CD14-positive monocyte (primary cell): ENCODE results near the gene PDGFD. TPM values are rescaled to one million over a fixed set of nuclear protein-coding genes. Genes with fewer than 3 reads are reported as not detected.

Experiments used
- DNase-seq, 3 donors: peaks; one replicate each; pipeline ENCODE4 v3.0.0-alpha.2; 2011 to 2022
- H2AFZ ChIP-seq: 2 replicates; pipeline ENCODE4 v1.6.0; 2012; ENCODE audit warnings: mild to moderate bottlenecking, low read depth, low read length, inconsistent platforms; ENCODE audit not compliant: insufficient read depth, poor library complexity, severe bottlenecking
- H3K27ac ChIP-seq, 2 donors: 1 replicate in 1 of 2; 2 replicates in 1 of 2; pipeline ENCODE4 v1.5.1; 2012 to 2013; ENCODE audit warnings: low read length in 2 of 2, control low read depth in 1 of 2, inconsistent platforms in 1 of 2, low read depth in 1 of 2, mild to moderate bottlenecking in 1 of 2
- H3K27me3 ChIP-seq, 2 donors: one replicate each; pipeline versions ENCODE4 v1.6.0 to v1.6.1; 2011 to 2013; ENCODE audit warnings: low read length in 2 of 2; ENCODE audit not compliant: control insufficient read depth in 2 of 2, insufficient read depth in 2 of 2
- H3K36me3 ChIP-seq, 2 donors: replicated peaks in 1 of 2; 1 replicate in 1 of 2; 2 replicates in 1 of 2; pipeline versions ENCODE4 v1.5.1 to v1.6.1; 2012 to 2013; ENCODE audit warnings: low read length in 2 of 2, control low read depth in 1 of 2, inconsistent platforms in 1 of 2, mild to moderate bottlenecking in 1 of 2; ENCODE audit not compliant: insufficient read depth in 2 of 2, control insufficient read depth in 1 of 2
- H3K4me1 ChIP-seq, 2 donors: 1 replicate in 1 of 2; 2 replicates in 1 of 2; pipeline versions ENCODE4 v1.5.1 to v1.6.1; 2012 to 2013; ENCODE audit warnings: low read length in 2 of 2, control low read depth in 1 of 2, inconsistent platforms in 1 of 2, mild to moderate bottlenecking in 1 of 2, moderate library complexity in 1 of 2; ENCODE audit not compliant: insufficient read depth in 2 of 2, control insufficient read depth in 1 of 2
- H3K4me2 ChIP-seq: replicated peaks from 2 replicates; pipeline ENCODE3; 2012; ENCODE audit warnings: low read length, moderate library complexity, mild to moderate bottlenecking; ENCODE audit not compliant: poor library complexity, severe bottlenecking; ENCODE audit errors: extremely low read depth
- H3K4me3 ChIP-seq, 3 experiments: fragments of 200-600 bp in 1 of 3; sonication (generic) in 1 of 3; replicated peaks in 1 of 3; 1 replicate in 2 of 3; 2 replicates in 1 of 3; pipeline ENCODE4 v1.5.1; 2011 to 2013; ENCODE audit warnings: low read length in 3 of 3, mild to moderate bottlenecking in 3 of 3, control low read depth in 2 of 3, low read depth in 2 of 3, inconsistent platforms in 1 of 3, moderate library complexity in 1 of 3
- H3K79me2 ChIP-seq: 2 replicates; pipeline ENCODE4 v1.6.0; 2012; ENCODE audit warnings: mild to moderate bottlenecking, control low read depth, inconsistent platforms, low read length, moderate library complexity; ENCODE audit not compliant: insufficient read depth
- H3K9ac ChIP-seq: 2 replicates; pipeline ENCODE4 v1.6.0; 2017; ENCODE audit warnings: low read length, mild to moderate bottlenecking; ENCODE audit not compliant: insufficient read depth, poor library complexity, severe bottlenecking
- H3K9me3 ChIP-seq, 2 donors: replicated peaks in 1 of 2; 1 replicate in 1 of 2; 2 replicates in 1 of 2; pipeline versions ENCODE4 v1.5.1 to v1.6.1; 2012 to 2013; ENCODE audit warnings: low read length in 2 of 2, control low read depth in 1 of 2; ENCODE audit not compliant: control insufficient read depth in 1 of 2, insufficient read depth in 1 of 2
- H4K20me1 ChIP-seq: 2 replicates; pipeline ENCODE4 v1.6.0; 2012; ENCODE audit warnings: mild to moderate bottlenecking, low read length, control low read depth, moderate library complexity; ENCODE audit not compliant: insufficient read depth
- H3K27ac Mint-ChIP-seq, 7 donors: one replicate each; pipeline ENCODE4 v1.8.0; 2020; ENCODE audit warnings: mild to moderate bottlenecking in 7 of 7, mixed read lengths in 7 of 7, moderate library complexity in 6 of 7, inconsistent platforms in 2 of 7
- H3K27me3 Mint-ChIP-seq, 3 donors: one replicate each; pipeline ENCODE4 v1.8.0; 2021 to 2022; ENCODE audit warnings: low read depth in 3 of 3, mild to moderate bottlenecking in 3 of 3, mixed read lengths in 3 of 3, moderate library complexity in 3 of 3, inconsistent platforms in 1 of 3
- H3K36me3 Mint-ChIP-seq, 2 donors: one replicate each; pipeline ENCODE4 v1.8.0; 2020; ENCODE audit warnings: mixed read lengths in 2 of 2, inconsistent platforms in 1 of 2, mild to moderate bottlenecking in 1 of 2
- H3K4me1 Mint-ChIP-seq: one replicate; pipeline ENCODE4 v1.8.0; 2020; ENCODE audit warnings: mild to moderate bottlenecking, mixed read lengths
- H3K4me3 Mint-ChIP-seq, 2 donors: one replicate each; pipeline ENCODE4 v1.8.0; 2020; ENCODE audit warnings: mild to moderate bottlenecking in 2 of 2, mixed read lengths in 2 of 2, moderate library complexity in 1 of 2
- H3K9me3 Mint-ChIP-seq, 7 donors: one replicate each; pipeline ENCODE4 v1.8.0; 2020 to 2022; ENCODE audit warnings: mixed read lengths in 7 of 7, mild to moderate bottlenecking in 6 of 7, moderate library complexity in 6 of 7, inconsistent platforms in 2 of 7
- WGBS: methylation state at CpG from one replicate; pipeline ENCODE4 v1.1.5; 2013; ENCODE audit warnings: missing lambda C conversion rate; ENCODE audit not compliant: insufficient coverage; 5-methylcytosine and 5-hydroxymethylcytosine counted together
- intact Hi-C, 2 donors: fragments of 100-400 bp; cut with micrococcal nuclease; formaldehyde crosslinking; loops; one replicate each; pipeline versions ENCODE4 v1.15.0 to v1.15.1; 2023
- polyA plus RNA-seq, 3 donors: library from polyadenylated mRNA; depleted of rRNA in 1 of 3; unstranded in 2 of 3; stranded (reverse) in 1 of 3; fragments of 300-500 nt in 2 of 3; fragments of >200 nt in 1 of 3; fragmentation: Illumina TruSeq in 2 of 3; gene quantifications; 1 replicate in 2 of 3; 2 replicates in 1 of 3; pipeline ENCODE4 v1.2.3, GENCODE V29; 2012 to 2021
- TF ChIP-seq, protein P1 (sequence below): fragments of 200-600 bp; IDR thresholded peaks from one replicate; pipeline ENCODE4 v1.8.0; 2022; ENCODE audit warnings: antibody characterized with exemption, mild to moderate bottlenecking

Gene PDGFD
- polyA plus RNA-seq, 3 donors, result 0.05 to 0.15 TPM; not detected in 1

DNA sequence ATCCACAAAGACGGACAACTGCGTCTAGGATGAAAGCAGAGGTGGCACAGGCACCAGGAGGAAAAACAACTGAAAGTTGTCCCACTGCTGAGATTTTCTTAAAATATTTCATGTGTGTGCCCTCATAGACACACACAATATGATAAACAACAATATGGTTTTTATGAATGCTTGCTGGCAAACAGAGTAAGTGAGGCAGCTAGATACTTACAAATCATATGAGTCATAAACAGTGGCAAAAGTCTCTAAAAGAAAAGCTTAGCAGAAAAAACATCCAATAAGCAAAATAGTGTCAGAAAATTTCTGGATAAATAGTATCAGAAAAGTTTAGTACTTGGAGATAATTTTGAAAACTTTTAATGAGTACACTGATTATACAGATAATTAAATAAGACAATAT is 228.7 kb downstream of the PDGFD start:
- no peaks in the 10 kb centered on the region for H4K20me1 ChIP-seq
- H3K4me1 ChIP-seq, result no peaks in the 10 kb centered on the region
- intact Hi-C loops, result no loop called here
- H3K9ac ChIP-seq, result no peak overlapping the region
- H3K36me3 ChIP-seq, result no peaks in the 10 kb centered on the region
- no CpG with 5 or more reads among the region's 2 CpGs for WGBS
- Mint-ChIP-seq H3K4me1 (no peaks in the 10 kb centered on the region), H3K27ac (no peak overlapping the region), H3K36me3 (no peaks in the 10 kb centered on the region), H3K27me3 (peaks cover 0 to 3% (median 0%) of the 10 kb centered on the region in 3 donors), H3K9me3 (peaks cover 0 to 2% (median 0%) of the 10 kb centered on the region in 7 donors), H3K4me3 (no peak overlapping the region)
- no peak overlapping the region for H3K27ac ChIP-seq
- H2AFZ ChIP-seq, result no peak overlapping the region
- TF ChIP-seq, protein P1, sequence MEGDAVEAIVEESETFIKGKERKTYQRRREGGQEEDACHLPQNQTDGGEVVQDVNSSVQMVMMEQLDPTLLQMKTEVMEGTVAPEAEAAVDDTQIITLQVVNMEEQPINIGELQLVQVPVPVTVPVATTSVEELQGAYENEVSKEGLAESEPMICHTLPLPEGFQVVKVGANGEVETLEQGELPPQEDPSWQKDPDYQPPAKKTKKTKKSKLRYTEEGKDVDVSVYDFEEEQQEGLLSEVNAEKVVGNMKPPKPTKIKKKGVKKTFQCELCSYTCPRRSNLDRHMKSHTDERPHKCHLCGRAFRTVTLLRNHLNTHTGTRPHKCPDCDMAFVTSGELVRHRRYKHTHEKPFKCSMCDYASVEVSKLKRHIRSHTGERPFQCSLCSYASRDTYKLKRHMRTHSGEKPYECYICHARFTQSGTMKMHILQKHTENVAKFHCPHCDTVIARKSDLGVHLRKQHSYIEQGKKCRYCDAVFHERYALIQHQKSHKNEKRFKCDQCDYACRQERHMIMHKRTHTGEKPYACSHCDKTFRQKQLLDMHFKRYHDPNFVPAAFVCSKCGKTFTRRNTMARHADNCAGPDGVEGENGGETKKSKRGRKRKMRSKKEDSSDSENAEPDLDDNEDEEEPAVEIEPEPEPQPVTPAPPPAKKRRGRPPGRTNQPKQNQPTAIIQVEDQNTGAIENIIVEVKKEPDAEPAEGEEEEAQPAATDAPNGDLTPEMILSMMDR, result no peak
- no peak overlapping the region for H3K4me2 ChIP-seq
- H3K9me3 ChIP-seq, result no peaks in the 10 kb centered on the region
- no peak overlapping the region for H3K4me3 ChIP-seq
- no peaks in the 10 kb centered on the region for H3K79me2 ChIP-seq
- no peaks in the 10 kb centered on the region for H3K27me3 ChIP-seq
- DNase-seq, result no peak

DNA sequence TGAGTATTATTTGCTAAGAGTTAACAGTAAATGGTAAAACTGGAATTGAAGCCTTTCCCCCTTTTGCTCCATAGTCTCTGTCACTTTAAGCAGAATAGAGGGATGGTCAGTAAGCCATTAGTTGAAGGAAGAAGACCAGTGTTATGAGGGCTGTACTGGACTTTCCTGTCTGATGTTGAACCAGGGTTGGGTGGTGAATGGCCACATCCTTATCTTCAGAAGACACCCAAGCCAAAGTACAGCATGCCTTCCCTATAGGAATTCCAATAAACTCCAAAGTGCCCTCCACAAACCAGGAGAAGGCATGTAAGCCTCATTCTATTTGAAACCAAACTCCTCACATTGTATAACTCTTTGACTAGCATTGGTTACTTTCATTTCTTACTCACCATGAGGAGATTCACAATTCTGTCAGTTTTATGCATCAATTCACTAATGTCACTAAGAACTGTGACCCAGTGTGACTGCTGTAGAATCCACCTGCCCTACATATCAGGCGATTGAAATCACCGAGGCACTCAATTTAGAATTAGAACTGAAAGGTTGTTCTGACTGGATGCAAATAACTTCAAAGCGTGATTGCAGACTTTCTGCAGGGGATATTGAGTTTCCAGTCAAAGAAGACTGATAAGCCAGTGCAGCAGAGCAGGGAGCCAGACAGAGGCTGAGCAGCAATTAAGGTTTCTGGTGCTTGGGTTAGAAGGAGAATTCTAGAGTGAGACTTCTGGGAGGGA is 234.6 kb downstream of the PDGFD start:
- Mint-ChIP-seq H3K36me3 (no peaks in the 10 kb centered on the region), H3K27me3 (peaks cover 0 to 4% (median 0%) of the 10 kb centered on the region in 3 donors), H3K4me3 (no peak overlapping the region), H3K27ac (no peak overlapping the region), H3K9me3 (peaks cover 0 to under 1% (median 0%) of the 10 kb centered on the region in 7 donors), H3K4me1 (no peaks in the 10 kb centered on the region)
- no peak overlapping the region for H2AFZ ChIP-seq
- H3K4me2 ChIP-seq, result no peak overlapping the region
- no peaks in the 10 kb centered on the region for H3K79me2 ChIP-seq
- H3K4me3 ChIP-seq, result no peak overlapping the region
- no peak overlapping the region for H3K27ac ChIP-seq
- H3K9me3 ChIP-seq, result no peaks in the 10 kb centered on the region
- no peaks in the 10 kb centered on the region for H4K20me1 ChIP-seq
- 100% methylated on average over 1 of the region's 3 CpGs for WGBS
- intact Hi-C loops, result no loop called here
- DNase-seq, result no peak
- no peaks in the 10 kb centered on the region for H3K4me1 ChIP-seq
- no peak overlapping the region for H3K9ac ChIP-seq
- TF ChIP-seq, protein P1, result no peak
- no peaks in the 10 kb centered on the region for H3K36me3 ChIP-seq
- no peaks in the 10 kb centered on the region for H3K27me3 ChIP-seq
